HEK293T (cell line): Measurements from ENCODE around the gene EXD3.

Source experiments
- FOXA1 ChIP-seq: fragments of 450-650 bp; IDR thresholded peaks from 2 replicates; pipeline ENCODE4 v1.6.1; 2016; ENCODE audit warnings: mild to moderate bottlenecking
- FOXM1 ChIP-seq: fragments of 450-650 bp; IDR thresholded peaks from 2 replicates; pipeline ENCODE4 v1.6.1; 2017; ENCODE audit warnings: mild to moderate bottlenecking, borderline replicate concordance
- HDGF ChIP-seq: fragments of 450-650 bp; IDR thresholded peaks from 2 replicates; pipeline ENCODE4 v1.6.1; 2017; ENCODE audit warnings: antibody characterized with exemption, borderline replicate concordance
- SP1 ChIP-seq: fragments of 450-650 bp; IDR thresholded peaks from 2 replicates; pipeline ENCODE4 v1.6.1; 2017
- ZNF384 ChIP-seq: fragments of 450-650 bp; IDR thresholded peaks from 2 replicates; pipeline ENCODE4 v1.6.1; 2016

DNA sequence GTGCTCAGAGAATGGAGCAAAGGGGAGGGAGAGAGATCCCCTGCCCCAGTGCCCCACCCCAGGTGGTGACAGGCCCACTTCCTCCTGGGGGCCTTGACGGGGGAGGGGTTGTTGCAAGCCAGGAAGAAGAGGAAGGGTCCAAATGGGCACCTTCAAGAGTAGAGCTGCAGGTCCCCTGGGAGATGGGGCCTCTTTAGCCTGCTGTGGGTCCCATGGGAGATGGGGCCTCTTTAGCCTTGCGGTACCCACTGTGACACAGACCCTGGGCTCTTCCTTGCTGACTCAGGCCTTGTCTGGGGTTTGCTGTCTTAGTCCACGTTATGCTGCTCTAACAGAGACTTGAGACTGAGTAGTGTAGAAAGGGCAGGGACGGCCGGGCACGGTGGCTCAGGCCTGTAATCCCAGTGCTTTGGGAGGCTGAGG lies 155.0 kb downstream of the EXD3 start:
- TF ChIP-seq FOXA1: no peak
- TF ChIP-seq HDGF: no peak
- no peak for TF ChIP-seq FOXM1
- TF ChIP-seq SP1: no peak
- no peak for TF ChIP-seq ZNF384
